SU-DHL-6 (cell line): ENCODE data around the gene FBXL15.

Experiments
- EZH2phosphoT487 ChIP-seq: fragments of 200-600 bp; sonication (generic), shearing (Covaris generic); conservative IDR thresholded peaks from 2 replicates; pipeline ENCODE4 v1.6.1; 2018; ENCODE audit warnings: mild to moderate bottlenecking, antibody characterized with exemption, low read length, moderate library complexity, mixed read lengths
- TF ChIP-seq, protein P1 (sequence below): fragments of 200-600 bp; sonication (generic); IDR thresholded peaks from one replicate; pipeline ENCODE4 v1.5.1; 2017; ENCODE audit warnings: antibody characterized with exemption, mild to moderate bottlenecking, low read length, moderate library complexity; ENCODE audit not compliant: insufficient read depth, poor library complexity, severe bottlenecking

DNA sequence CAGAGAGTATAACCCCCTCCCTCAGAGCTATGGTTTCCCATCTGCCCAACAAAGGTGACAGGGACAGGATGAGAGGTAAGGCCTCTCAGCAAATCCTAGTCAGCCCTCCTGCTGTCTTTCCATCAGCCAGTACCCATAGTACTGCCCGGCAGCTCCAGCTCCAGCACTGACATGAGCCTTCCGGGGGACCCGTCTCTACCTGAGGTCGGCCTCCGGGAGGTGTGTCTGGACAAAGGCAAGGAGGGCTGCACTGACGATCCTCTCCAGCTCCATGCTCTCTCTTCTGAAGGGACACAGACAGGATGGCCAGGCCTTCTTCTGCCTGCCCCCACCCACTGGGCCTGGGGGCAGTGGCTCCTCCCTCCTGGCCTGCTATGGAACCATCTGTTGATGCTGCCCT is 4.3 kb downstream of the FBXL15 start:
- TF ChIP-seq, protein P1, sequence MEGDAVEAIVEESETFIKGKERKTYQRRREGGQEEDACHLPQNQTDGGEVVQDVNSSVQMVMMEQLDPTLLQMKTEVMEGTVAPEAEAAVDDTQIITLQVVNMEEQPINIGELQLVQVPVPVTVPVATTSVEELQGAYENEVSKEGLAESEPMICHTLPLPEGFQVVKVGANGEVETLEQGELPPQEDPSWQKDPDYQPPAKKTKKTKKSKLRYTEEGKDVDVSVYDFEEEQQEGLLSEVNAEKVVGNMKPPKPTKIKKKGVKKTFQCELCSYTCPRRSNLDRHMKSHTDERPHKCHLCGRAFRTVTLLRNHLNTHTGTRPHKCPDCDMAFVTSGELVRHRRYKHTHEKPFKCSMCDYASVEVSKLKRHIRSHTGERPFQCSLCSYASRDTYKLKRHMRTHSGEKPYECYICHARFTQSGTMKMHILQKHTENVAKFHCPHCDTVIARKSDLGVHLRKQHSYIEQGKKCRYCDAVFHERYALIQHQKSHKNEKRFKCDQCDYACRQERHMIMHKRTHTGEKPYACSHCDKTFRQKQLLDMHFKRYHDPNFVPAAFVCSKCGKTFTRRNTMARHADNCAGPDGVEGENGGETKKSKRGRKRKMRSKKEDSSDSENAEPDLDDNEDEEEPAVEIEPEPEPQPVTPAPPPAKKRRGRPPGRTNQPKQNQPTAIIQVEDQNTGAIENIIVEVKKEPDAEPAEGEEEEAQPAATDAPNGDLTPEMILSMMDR, result no peak
- TF ChIP-seq EZH2phosphoT487, result no peak
